Left lung (tissue), 10 donors: ENCODE data around the gene KRT39. TPM values are rescaled to one million over a fixed set of nuclear protein-coding genes. Genes with fewer than 3 reads are reported as not detected.

Experiments
- ATAC-seq: fragments of 200-7000 bp; cut with Tn5 transposase; one replicate; pipeline ENCODE4 v1.9.1; 2020; ENCODE audit warnings: moderate library complexity
- DNase-seq, 4 donors: peaks; one replicate each; pipeline ENCODE4 v3.0.0-alpha.2; 2013 to 2020
- H3K27ac ChIP-seq, 2 donors: fragments of 200-600 bp; sonication (generic) in 1 of 2; one replicate each; pipeline versions ENCODE4 v1.5.0 to v1.8.0; 2020 to 2021
- H3K27me3 ChIP-seq, 2 donors: fragments of 200-600 bp; sonication (generic) in 1 of 2; one replicate each; pipeline versions ENCODE4 v1.5.0 to v1.8.0; 2020 to 2021
- H3K36me3 ChIP-seq, 2 donors: fragments of 200-600 bp; sonication (generic) in 1 of 2; one replicate each; pipeline versions ENCODE4 v1.5.0 to v1.8.0; 2020 to 2021
- H3K4me1 ChIP-seq, 2 donors: fragments of 200-600 bp; one replicate each; pipeline ENCODE4 v1.8.0; 2021
- H3K4me3 ChIP-seq, 2 donors: fragments of 200-600 bp; sonication (generic) in 1 of 2; one replicate each; pipeline versions ENCODE4 v1.5.0 to v1.8.0; 2020 to 2021; ENCODE audit warnings: mild to moderate bottlenecking in 1 of 2
- H3K9me3 ChIP-seq, 2 donors: fragments of 200-600 bp; sonication (generic) in 1 of 2; one replicate each; pipeline versions ENCODE4 v1.5.0 to v1.8.0; 2020 to 2021
- intact Hi-C, 2 donors: fragments of 100-400 bp; cut with DNase I; formaldehyde crosslinking; loops; one replicate each; pipeline versions ENCODE4 v1.11.2 to v1.14.2; 2022
- polyA plus RNA-seq, 6 donors: library from polyadenylated mRNA; unstranded; fragments of 120-200 nt; gene quantifications; one replicate each; pipeline ENCODE4 v1.2.1, GENCODE V29; 2013; ENCODE audit not compliant: insufficient read length in 6 of 6
- total RNA-seq, 2 donors: library from RNA; stranded (reverse); fragmentation: NEBNext Ultra II Directional; extraction: Animal tissue kit (Norgen Biotek cat#: 25700); gene quantifications; one replicate each; pipeline ENCODE4 v1.2.1, GENCODE V29; 2021
- TF ChIP-seq, protein P1 (sequence below), 2 donors: fragments of 200-600 bp; sonication (generic) in 1 of 2; IDR thresholded peaks; one replicate each; pipeline versions ENCODE4 v1.5.0 to v1.8.0; 2021; ENCODE audit warnings: antibody characterized with exemption in 2 of 2
- donor health status: DM: no; HTN: yes; CAD: no.
- donor health status: DM: no; HTN: no; CAD: no.

The KRT39 gene
- total and polyA plus RNA-seq, 8 donors = 0.41 TPM; not detected in 7

DNA sequence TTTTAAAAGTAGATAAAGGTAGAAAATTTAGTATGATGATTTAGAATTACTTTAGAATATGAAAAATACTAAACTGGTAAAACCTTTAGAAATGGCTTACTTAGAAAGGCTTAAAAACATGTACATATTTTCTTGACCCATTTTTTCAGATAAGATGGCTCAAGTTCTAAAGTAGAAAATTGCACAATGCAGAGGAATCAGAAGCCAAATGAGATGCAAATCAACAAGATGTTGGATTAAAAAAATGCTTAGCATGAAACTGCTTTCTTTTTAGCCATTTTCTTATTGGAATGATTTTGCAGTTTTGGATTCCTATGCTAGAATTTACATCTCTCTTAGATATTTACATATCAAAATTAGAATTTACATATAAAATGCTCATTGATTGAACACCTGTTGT lies 43.7 kb upstream of the KRT39 start:
- H3K9me3 ChIP-seq = no peaks in the 10 kb centered on the region
- no peak for DNase-seq
- no peaks in the 10 kb centered on the region for H3K36me3 ChIP-seq
- ATAC-seq = no peak
- H3K27me3 ChIP-seq = no peaks in the 10 kb centered on the region
- no peak overlapping the region for H3K27ac ChIP-seq
- intact Hi-C loops = no loop called here
- no peaks in the 10 kb centered on the region for H3K4me1 ChIP-seq
- H3K4me3 ChIP-seq = no peak overlapping the region
- TF ChIP-seq, protein P1, sequence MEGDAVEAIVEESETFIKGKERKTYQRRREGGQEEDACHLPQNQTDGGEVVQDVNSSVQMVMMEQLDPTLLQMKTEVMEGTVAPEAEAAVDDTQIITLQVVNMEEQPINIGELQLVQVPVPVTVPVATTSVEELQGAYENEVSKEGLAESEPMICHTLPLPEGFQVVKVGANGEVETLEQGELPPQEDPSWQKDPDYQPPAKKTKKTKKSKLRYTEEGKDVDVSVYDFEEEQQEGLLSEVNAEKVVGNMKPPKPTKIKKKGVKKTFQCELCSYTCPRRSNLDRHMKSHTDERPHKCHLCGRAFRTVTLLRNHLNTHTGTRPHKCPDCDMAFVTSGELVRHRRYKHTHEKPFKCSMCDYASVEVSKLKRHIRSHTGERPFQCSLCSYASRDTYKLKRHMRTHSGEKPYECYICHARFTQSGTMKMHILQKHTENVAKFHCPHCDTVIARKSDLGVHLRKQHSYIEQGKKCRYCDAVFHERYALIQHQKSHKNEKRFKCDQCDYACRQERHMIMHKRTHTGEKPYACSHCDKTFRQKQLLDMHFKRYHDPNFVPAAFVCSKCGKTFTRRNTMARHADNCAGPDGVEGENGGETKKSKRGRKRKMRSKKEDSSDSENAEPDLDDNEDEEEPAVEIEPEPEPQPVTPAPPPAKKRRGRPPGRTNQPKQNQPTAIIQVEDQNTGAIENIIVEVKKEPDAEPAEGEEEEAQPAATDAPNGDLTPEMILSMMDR (IDR thresholded peaks at IDR 0.05) = no peak

GRCh38 chr17:41009936-41010335 lies 43.2 kb upstream of the KRT39 start:
- H3K4me1 ChIP-seq = no peaks in the 10 kb centered on the region
- TF ChIP-seq, protein P1 (IDR thresholded peaks at IDR 0.05) = no peak
- intact Hi-C loops = no loop called here
- no peak overlapping the region for H3K4me3 ChIP-seq
- DNase-seq (no peak), ATAC-seq (no peak)
- no peaks in the 10 kb centered on the region for H3K27me3 ChIP-seq
- H3K27ac ChIP-seq = no peak overlapping the region
- H3K36me3 ChIP-seq = no peaks in the 10 kb centered on the region
- no peaks in the 10 kb centered on the region for H3K9me3 ChIP-seq

DNA sequence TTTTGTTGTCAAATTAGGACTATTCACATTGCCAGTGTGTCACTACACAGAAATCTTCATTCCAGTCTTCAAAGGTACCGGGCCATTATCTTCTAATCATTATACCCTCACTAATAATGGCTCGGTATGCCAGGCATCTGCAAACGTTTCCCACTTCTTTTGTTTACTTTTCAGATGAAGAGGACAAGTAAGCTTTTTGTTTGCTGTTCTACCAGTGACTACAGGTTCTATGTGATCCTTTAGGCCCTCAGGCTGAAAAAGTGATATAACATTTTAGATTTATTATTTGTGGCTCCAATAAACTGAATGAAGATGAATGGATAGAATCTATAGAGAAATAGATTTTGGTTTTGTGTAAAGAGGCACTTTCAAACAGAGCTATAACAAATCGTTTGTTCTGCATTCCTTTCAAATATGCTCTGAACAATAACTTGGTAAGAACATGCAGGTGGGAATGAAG lies 42.6 kb upstream of the KRT39 start:
- no peaks in the 10 kb centered on the region for H3K9me3 ChIP-seq
- ATAC-seq (peak; percentile 93), DNase-seq (no peak)
- H3K27me3 ChIP-seq = no peaks in the 10 kb centered on the region
- no peak overlapping the region for H3K4me3 ChIP-seq
- H3K27ac ChIP-seq = no peak overlapping the region
- H3K4me1 ChIP-seq = no peaks in the 10 kb centered on the region
- H3K36me3 ChIP-seq = no peaks in the 10 kb centered on the region
- intact Hi-C loops = no loop called here
- TF ChIP-seq, protein P1 (IDR thresholded peaks at IDR 0.05) = no peak

DNA sequence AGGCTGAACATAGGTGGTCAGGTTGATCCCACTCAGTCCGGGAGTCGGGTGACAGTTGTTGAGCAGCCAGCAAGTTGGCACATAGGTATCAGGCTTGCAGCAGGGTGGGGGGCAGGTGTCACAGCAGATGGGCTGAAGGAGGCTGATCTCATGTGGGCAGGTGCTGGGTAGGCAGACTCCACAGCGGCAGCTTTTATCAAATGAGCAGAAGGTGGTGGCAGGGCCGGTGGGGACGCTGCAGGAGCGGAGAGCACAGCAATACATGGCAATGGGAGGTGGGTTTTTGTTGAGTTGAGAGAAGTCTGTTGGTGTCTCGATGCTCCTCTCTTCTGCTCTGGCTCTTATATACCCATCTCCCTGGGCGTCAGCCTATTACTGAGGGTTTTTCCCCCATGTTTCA lies 42.1 kb upstream of the KRT39 start, which contains the start of gene KRTAP3-1:
TSS of gene KRTAP3-1 (minus strand) at position 318 of the 400 bp plus-strand sequence. CDS start at position 264, 54 bp downstream.
- Histone ChIP-seq H3K27me3 (no peaks in the 10 kb centered on the region), H3K4me1 (no peaks in the 10 kb centered on the region), H3K4me3 (no peak within 1 kb of the TSS), H3K36me3 (no peaks in the 10 kb centered on the region), H3K27ac (no peak within 1 kb of the TSS), H3K9me3 (no peaks in the 10 kb centered on the region)
- peak in 1 of 4 donors; percentile 53 for DNase-seq
- TF ChIP-seq, protein P1 (IDR thresholded peaks at IDR 0.05) = no peak
- peak; percentile 19 for ATAC-seq
- intact Hi-C loops = no loop called here

- no peak for ATAC-seq
- DNase-seq = no peak
- Histone ChIP-seq H3K27me3 (peaks cover 0 to 6% of the 10 kb centered on the region in 2 donors), H3K36me3 (no peaks in the 10 kb centered on the region), H3K9me3 (no peaks in the 10 kb centered on the region), H3K4me3 (no peak overlapping the region), H3K27ac (no peak overlapping the region), H3K4me1 (no peaks in the 10 kb centered on the region)
- intact Hi-C loops = no loop called here
- TF ChIP-seq, protein P1 (IDR thresholded peaks at IDR 0.05) = no peak
Measured at GRCh38 chr17:41004397-41004796, 37.6 kb upstream of the KRT39 start.
